SK-N-SH (cell line): ENCODE data around the gene COL5A1. TPM values are rescaled to one million over a fixed set of nuclear protein-coding genes. Genes with fewer than 3 reads are reported as not detected.

ENCODE experiments used
- CTCF ChIA-PET: fragments of 300-600, 350-600 bp; formaldehyde crosslinking; extraction: SDS; loops from one replicate; lab custom pipeline; 2021; lab: Yijun Ruan, JAX
- POLR2A ChIA-PET: fragments of 350-600 bp; sonication (Branson Sonifier 250); formaldehyde crosslinking; extraction: SDS; loops from one replicate; lab custom pipeline; 2020; ENCODE audit warnings: antibody characterized with exemption, inconsistent platforms; lab: Yijun Ruan, JAX
- DNase-seq: peaks from one replicate; pipeline ENCODE4 v3.0.0; 2012
- H2AFZ ChIP-seq: fragments of 200-600 bp; sonication (generic); 2 replicates; pipeline ENCODE4 v1.8.1; 2016; ENCODE audit warnings: antibody characterized with exemption, mild to moderate bottlenecking, low read depth
- H3F3A ChIP-seq: fragments of 200-600 bp; sonication (generic); replicated peaks from 2 replicates; pipeline ENCODE3; 2016; ENCODE audit warnings: antibody characterized with exemption, mild to moderate bottlenecking; ENCODE audit not compliant: insufficient read depth
- H3K27ac ChIP-seq, 2 experiments: fragments of 200-500 bp in 1 of 2; fragments of 200-600 bp in 1 of 2; sonication (Bioruptor generic) in 1 of 2; sonication (generic), shearing (Covaris generic) in 1 of 2; 2 replicates each; pipeline versions ENCODE4 v1.5.1 to v1.6.1; 2014 to 2016; ENCODE audit warnings: low read depth in 2 of 2, inconsistent platforms in 1 of 2, low read length in 1 of 2, mild to moderate bottlenecking in 1 of 2, mixed read lengths in 1 of 2
- H3K27me3 ChIP-seq: fragments of 200-600 bp; sonication (generic), shearing (Covaris generic); 2 replicates; pipeline ENCODE4 v1.6.1; 2016; ENCODE audit warnings: mixed run types; ENCODE audit not compliant: insufficient read depth
- H3K36me3 ChIP-seq, 2 experiments: fragments of 200-500 bp in 1 of 2; fragments of 200-600 bp in 1 of 2; sonication (Bioruptor generic) in 1 of 2; sonication (generic) in 1 of 2; replicated peaks in 1 of 2; 2 replicates each; pipeline versions ENCODE3 to v1.5.1; 2014 to 2016; ENCODE audit warnings: low read length in 1 of 2, mild to moderate bottlenecking in 1 of 2; ENCODE audit not compliant: insufficient read depth in 2 of 2, control insufficient read depth in 1 of 2
- H3K4me1 ChIP-seq, 2 experiments: fragments of 200-500 bp in 1 of 2; fragments of 200-600 bp in 1 of 2; sonication (Bioruptor generic) in 1 of 2; sonication (generic), shearing (Covaris generic) in 1 of 2; 2 replicates each; pipeline versions ENCODE4 v1.5.1 to v1.6.1; 2014 to 2016; ENCODE audit warnings: low read depth in 1 of 2, low read length in 1 of 2, mixed run types in 1 of 2; ENCODE audit not compliant: insufficient read depth in 2 of 2, control insufficient read depth in 1 of 2
- H3K4me2 ChIP-seq: fragments of 200-600 bp; sonication (generic), shearing (Covaris generic); 2 replicates; pipeline ENCODE4 v1.6.1; 2017; ENCODE audit warnings: mixed run types
- H3K4me3 ChIP-seq, 2 experiments: fragments of 200-500 bp in 1 of 2; fragments of 200-600 bp in 1 of 2; sonication (Bioruptor generic) in 1 of 2; sonication (generic), shearing (Covaris generic) in 1 of 2; 2 replicates each; pipeline versions ENCODE4 v1.5.1 to v1.8.1; 2014 to 2016; ENCODE audit warnings: low read depth in 2 of 2, inconsistent platforms in 1 of 2, low read length in 1 of 2, mild to moderate bottlenecking in 1 of 2, mixed read lengths in 1 of 2, moderate library complexity in 1 of 2
- H3K79me2 ChIP-seq: fragments of 200-600 bp; sonication (generic); 2 replicates; pipeline ENCODE4 v1.8.1; 2017; ENCODE audit warnings: mild to moderate bottlenecking; ENCODE audit not compliant: insufficient read depth
- H3K9ac ChIP-seq: fragments of 200-600 bp; sonication (generic); 2 replicates; pipeline ENCODE4 v1.6.1; 2017; ENCODE audit warnings: mixed run types
- H3K9me2 ChIP-seq: fragments of 200-600 bp; sonication (generic); 2 replicates; pipeline ENCODE4 v1.6.1; 2017; ENCODE audit warnings: mixed run types
- H3K9me3 ChIP-seq: fragments of 200-600 bp; sonication (generic); 2 replicates; pipeline ENCODE4 v1.6.1; 2017; ENCODE audit warnings: mixed run types, mild to moderate bottlenecking, moderate library complexity
- H4K20me1 ChIP-seq: fragments of 200-600 bp; sonication (generic); 2 replicates; pipeline ENCODE4 v1.6.1; 2017; ENCODE audit warnings: mild to moderate bottlenecking, mixed run types; ENCODE audit not compliant: insufficient read depth
- CTCF ChIP-seq: fragments of 200-600 bp; sonication (generic); IDR thresholded peaks from 2 replicates; pipeline ENCODE4 v1.6.1; 2017; ENCODE audit warnings: antibody characterized with exemption, mild to moderate bottlenecking, moderate library complexity
- EP300 ChIP-seq, 2 experiments: IDR thresholded peaks; 2 replicates each; pipeline versions ENCODE4 v1.4.0 to v1.6.1; 2012; ENCODE audit warnings: borderline replicate concordance in 1 of 2, low read depth in 1 of 2, low read length in 1 of 2
- EZH2phosphoT487 ChIP-seq: fragments of 200-600 bp; sonication (generic); IDR thresholded peaks from 2 replicates; pipeline ENCODE4 v1.6.1; 2017; ENCODE audit warnings: low read depth, mixed run types, mild to moderate bottlenecking, antibody characterized with exemption, moderate library complexity, borderline replicate concordance
- FOXM1 ChIP-seq: IDR thresholded peaks from 2 replicates; pipeline ENCODE4 v1.4.0; 2012; ENCODE audit warnings: low read depth, mild to moderate bottlenecking
- IRF3 ChIP-seq: fragments of 150-350 bp; IDR thresholded peaks from 2 replicates; pipeline ENCODE4 v1.6.1; 2016; ENCODE audit warnings: mild to moderate bottlenecking, low read depth, low read length
- JUND ChIP-seq: IDR thresholded peaks from 2 replicates; pipeline ENCODE4 v1.4.0; 2012
- MXI1 ChIP-seq: IDR thresholded peaks from 2 replicates; pipeline ENCODE4 v1.6.1; 2012; ENCODE audit warnings: mild to moderate bottlenecking, low read depth, low read length, improper control_type of control experiment
- NFIC ChIP-seq: IDR thresholded peaks from 2 replicates; pipeline ENCODE4 v1.4.0; 2012; ENCODE audit warnings: borderline replicate concordance
- NRF1 ChIP-seq: IDR thresholded peaks from 2 replicates; pipeline ENCODE4 v1.6.1; 2012; ENCODE audit warnings: low read depth, mild to moderate bottlenecking, low read length
- POLR2AphosphoS5 ChIP-seq: IDR thresholded peaks from 2 replicates; pipeline ENCODE4 v1.6.1; 2012; ENCODE audit warnings: low read depth, low read length
- RXRA ChIP-seq: IDR thresholded peaks from 2 replicates; pipeline ENCODE4 v1.4.0; 2012; ENCODE audit warnings: low read depth, mild to moderate bottlenecking, borderline replicate concordance
- SIN3A ChIP-seq: IDR thresholded peaks from 2 replicates; pipeline ENCODE4 v1.6.1; 2012; ENCODE audit warnings: low read depth, mild to moderate bottlenecking, low read length, moderate library complexity, borderline replicate concordance
- USF2 ChIP-seq: fragments of 150-350 bp; IDR thresholded peaks from 2 replicates; pipeline ENCODE4 v1.6.1; 2017; ENCODE audit warnings: antibody characterized with exemption, low read length, low read depth, borderline replicate concordance
- ZBTB33 ChIP-seq: IDR thresholded peaks from 2 replicates; pipeline ENCODE4 v1.4.0; 2012; ENCODE audit warnings: low read depth, borderline replicate concordance
- WGBS: methylation state at CpG from one replicate; pipeline ENCODE4 v1.1.6; 2017; ENCODE audit warnings: low lambda C conversion rate; 5-methylcytosine and 5-hydroxymethylcytosine counted together
- polyA plus RNA-seq, 3 experiments: library from polyadenylated mRNA; depleted of rRNA; stranded (reverse); fragments of >200 nt; gene quantifications; 2 replicates each; pipeline ENCODE4 v1.2.3, GENCODE V29; 2012
- TF ChIP-seq, protein P1 (sequence below): IDR thresholded peaks from 2 replicates; pipeline ENCODE4 v1.4.0; 2012; ENCODE audit warnings: low read depth, borderline replicate concordance

The COL5A1 gene
- polyA plus RNA-seq, 1 of the 3 experiments (the other 2 are of a cell fraction), result 73.8 TPM

DNA sequence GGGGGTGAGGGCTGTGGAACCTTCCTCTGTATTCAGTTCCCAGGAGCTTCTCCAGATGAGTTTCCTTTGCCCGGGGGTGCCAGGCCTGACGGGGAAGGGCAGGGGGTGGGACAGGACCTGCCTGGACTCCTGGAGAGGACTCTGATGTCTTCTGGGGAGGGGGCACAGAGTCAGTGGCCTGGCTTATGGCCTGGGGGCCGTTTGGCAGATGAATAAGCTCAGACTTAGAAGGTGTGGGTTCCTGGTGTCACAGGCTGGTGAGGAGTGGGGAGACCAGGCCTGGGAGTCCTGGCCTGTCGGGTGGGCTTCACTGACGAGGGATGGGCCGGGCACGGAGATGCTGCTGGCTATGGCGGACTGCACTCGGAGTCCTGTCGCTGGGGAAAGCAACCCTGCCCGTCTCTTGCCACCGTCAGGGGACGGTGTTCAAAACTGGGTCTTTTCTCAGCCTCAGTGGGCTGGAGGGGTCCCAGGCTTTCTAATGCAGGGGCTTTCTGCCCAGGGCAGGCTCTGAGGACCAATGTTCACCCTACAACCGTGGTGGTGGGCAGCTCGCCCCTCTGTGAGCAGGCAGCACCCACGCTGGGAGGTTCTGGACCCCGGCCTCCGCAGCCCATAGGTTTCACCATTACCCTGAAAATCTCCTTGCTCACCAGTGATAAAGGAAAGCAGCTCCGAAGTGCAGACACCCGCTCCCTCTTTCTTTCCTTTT lies 16.2 kb downstream of the COL5A1 start (continued):
- TF ChIP-seq USF2, result no peak

DNA sequence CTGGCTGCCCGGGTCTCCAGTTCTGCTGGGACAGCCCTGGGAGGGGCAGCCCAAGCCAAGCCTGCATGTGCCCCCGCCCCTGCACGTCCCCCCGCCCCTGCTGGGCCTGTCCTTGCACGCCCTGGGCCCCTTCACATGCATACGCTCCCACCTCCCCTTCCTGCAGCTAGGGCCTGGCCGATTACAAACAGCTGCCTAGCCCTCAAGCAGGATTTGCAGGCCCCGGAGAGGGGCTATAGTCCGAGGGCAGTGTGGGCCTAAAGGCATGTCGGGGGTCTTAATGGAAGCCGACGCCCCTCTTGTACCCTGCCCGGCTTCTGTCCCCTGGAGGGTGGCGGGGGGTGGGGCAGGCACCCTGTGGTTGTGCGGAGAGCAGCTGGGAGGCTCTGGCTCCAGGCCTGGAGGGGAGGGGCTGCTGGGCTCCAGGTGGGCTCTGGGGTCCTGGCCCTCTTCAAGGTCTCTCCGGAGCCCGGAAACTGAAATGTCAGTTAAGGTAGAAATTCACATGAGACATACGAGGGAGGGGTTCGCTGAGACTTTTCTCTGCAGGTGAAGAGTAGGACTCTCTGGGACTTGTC lies 16.9 kb downstream of the COL5A1 start:
- no peaks in the 10 kb centered on the region for H3K9me2 ChIP-seq
- DNase-seq, result no peak

More for the DNA sequence above, 16.9 kb downstream of the COL5A1 start:
- Histone ChIP-seq H3K79me2 (peaks cover 68% of the 10 kb centered on the region), H3K4me3 (no peak overlapping the region), H3K9me3 (no peaks in the 10 kb centered on the region), H3K9ac (no peak overlapping the region), H3K27me3 (no peaks in the 10 kb centered on the region), H3K4me1 (peaks cover 19 to 34% of the 10 kb centered on the region in 2 experiments), H3K4me2 (no peak overlapping the region), H3K27ac (peak overlapping the region in 1 of 2 experiments; percentile 97; a peak in 1 of 4 replicates), H3F3A (peaks cover 72% of the 10 kb centered on the region), H2AFZ (no peak overlapping the region), H3K36me3 (peaks cover 0 to 24% of the 10 kb centered on the region in 2 experiments), H4K20me1 (peaks cover 90% of the 10 kb centered on the region)
- 86% methylated on average over 12 of the region's 19 CpGs for WGBS
- ChIA-PET POLR2A (no interaction called here), CTCF (interaction anchor here (0.6 to 4.1 kb wide), 3 partner anchors 12 to 209 kb away, joined by 3 to 16 read pairs (median 6); no protein-coding TSS in a partner anchor)
- TF ChIP-seq, protein P1, sequence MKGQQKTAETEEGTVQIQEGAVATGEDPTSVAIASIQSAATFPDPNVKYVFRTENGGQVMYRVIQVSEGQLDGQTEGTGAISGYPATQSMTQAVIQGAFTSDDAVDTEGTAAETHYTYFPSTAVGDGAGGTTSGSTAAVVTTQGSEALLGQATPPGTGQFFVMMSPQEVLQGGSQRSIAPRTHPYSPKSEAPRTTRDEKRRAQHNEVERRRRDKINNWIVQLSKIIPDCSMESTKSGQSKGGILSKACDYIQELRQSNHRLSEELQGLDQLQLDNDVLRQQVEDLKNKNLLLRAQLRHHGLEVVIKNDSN, result no peak
- TF ChIP-seq JUND (no peak), NRF1 (no peak), ZBTB33 (no peak), POLR2AphosphoS5 (no peak), EZH2phosphoT487 (no peak), IRF3 (no peak), CTCF (no peak), EP300 (IDR thresholded peaks at IDR 0.05; ENCODE audit: borderline replicate concordance in 1 of 2, low read depth in 1 of 2, low read length in 1 of 2) (no peak), MXI1 (no peak), NFIC (no peak), FOXM1 (no peak), RXRA (no peak), SIN3A (no peak)
